ENCODE data around the gene DMWD.

Gene DMWD

DNA sequence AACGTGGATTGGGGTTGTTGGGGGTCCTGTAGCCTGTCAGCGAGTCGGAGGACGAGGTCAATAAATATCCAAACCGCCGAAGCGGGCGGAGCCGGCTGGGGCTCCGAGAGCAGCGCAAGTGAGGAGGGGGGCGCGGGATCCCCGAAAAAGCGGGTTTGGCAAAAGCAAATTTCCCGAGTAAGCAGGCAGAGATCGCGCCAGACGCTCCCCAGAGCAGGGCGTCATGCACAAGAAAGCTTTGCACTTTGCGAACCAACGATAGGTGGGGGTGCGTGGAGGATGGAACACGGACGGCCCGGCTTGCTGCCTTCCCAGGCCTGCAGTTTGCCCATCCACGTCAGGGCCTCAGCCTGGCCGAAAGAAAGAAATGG, 22.8 kb downstream of the DMWD start:
- DNase-seq (ENCODE audit: insufficient read length, low spot score), result no peak
- FAIRE-seq, result no peak
- TF ChIP-seq, protein P1, sequence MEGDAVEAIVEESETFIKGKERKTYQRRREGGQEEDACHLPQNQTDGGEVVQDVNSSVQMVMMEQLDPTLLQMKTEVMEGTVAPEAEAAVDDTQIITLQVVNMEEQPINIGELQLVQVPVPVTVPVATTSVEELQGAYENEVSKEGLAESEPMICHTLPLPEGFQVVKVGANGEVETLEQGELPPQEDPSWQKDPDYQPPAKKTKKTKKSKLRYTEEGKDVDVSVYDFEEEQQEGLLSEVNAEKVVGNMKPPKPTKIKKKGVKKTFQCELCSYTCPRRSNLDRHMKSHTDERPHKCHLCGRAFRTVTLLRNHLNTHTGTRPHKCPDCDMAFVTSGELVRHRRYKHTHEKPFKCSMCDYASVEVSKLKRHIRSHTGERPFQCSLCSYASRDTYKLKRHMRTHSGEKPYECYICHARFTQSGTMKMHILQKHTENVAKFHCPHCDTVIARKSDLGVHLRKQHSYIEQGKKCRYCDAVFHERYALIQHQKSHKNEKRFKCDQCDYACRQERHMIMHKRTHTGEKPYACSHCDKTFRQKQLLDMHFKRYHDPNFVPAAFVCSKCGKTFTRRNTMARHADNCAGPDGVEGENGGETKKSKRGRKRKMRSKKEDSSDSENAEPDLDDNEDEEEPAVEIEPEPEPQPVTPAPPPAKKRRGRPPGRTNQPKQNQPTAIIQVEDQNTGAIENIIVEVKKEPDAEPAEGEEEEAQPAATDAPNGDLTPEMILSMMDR (IDR thresholded peaks at IDR 0.05; ENCODE audit: insufficient read depth, missing control alignments), result no peak

DNA sequence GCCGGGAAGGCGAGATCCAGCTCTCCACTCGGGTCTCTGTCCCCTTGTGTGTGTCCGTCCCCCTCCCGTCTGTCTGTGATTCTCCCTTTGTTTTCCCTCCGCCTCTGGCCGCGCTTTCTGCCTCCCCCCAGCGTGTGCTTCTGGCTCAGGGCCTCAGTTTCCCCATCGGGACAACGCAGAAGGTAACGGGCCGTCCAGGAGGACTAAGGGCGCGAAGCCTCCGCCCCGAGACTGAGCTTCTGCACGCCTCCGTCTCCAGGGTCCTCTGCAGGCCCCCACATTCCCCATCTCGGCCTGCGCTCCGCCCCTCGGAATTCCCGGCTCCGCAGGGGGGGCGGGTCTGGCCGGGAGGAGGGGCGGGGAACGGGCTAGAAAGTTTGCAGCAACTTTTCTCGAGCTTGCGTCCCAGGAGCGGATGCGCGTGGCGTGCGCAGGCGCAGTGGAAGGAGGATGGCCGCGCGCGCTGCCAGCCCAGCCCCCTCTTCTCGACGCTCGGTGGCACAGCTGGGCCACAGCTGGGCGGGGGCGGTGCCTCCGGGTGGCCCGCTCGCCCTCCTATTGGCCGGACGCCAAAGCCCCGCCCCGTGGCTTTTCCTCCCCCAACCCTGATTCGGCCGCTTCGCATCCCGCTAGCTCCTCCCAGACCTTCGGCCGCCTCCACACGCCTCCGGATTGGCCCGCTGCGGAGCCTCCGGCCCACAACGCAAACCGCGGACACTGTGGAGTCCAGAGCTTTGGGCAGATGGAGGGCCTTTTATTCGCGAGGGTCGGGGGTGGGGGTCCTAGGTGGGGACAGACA, 23.5 kb downstream of the DMWD start, which contains the start of gene SIX5:
SIX5 (minus strand) TSS at position 269 of the 799 bp plus-strand sequence. CDS start 408 bp downstream, outside the sequence.
- DNase-seq (ENCODE audit: insufficient read length, low spot score) (peak; percentile 93), FAIRE-seq (no peak)
- TF ChIP-seq, protein P1 (IDR thresholded peaks at IDR 0.05; ENCODE audit: insufficient read depth, missing control alignments), result no peak

DNA sequence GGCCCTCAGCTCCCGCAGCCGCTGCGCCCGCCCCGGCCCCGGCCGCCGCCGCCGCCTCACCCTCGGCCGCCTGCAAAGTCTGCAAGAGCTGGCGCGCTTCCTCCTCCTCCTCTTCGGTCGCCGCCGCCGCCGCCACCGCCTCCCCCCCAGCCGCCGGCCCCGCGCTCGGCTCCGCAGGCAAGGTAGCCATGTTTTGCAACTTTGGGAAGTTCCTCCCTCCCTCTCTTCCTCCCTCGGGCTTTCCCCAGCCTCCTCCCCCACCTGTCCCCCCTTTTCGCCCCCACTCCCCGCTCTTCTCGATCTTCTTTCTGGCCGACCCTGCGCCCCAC, 24.0 kb downstream of the DMWD start:
- FAIRE-seq (no peak), DNase-seq (ENCODE audit: insufficient read length, low spot score) (no peak)
- TF ChIP-seq, protein P1 (IDR thresholded peaks at IDR 0.05; ENCODE audit: insufficient read depth, missing control alignments), result no peak

DNA sequence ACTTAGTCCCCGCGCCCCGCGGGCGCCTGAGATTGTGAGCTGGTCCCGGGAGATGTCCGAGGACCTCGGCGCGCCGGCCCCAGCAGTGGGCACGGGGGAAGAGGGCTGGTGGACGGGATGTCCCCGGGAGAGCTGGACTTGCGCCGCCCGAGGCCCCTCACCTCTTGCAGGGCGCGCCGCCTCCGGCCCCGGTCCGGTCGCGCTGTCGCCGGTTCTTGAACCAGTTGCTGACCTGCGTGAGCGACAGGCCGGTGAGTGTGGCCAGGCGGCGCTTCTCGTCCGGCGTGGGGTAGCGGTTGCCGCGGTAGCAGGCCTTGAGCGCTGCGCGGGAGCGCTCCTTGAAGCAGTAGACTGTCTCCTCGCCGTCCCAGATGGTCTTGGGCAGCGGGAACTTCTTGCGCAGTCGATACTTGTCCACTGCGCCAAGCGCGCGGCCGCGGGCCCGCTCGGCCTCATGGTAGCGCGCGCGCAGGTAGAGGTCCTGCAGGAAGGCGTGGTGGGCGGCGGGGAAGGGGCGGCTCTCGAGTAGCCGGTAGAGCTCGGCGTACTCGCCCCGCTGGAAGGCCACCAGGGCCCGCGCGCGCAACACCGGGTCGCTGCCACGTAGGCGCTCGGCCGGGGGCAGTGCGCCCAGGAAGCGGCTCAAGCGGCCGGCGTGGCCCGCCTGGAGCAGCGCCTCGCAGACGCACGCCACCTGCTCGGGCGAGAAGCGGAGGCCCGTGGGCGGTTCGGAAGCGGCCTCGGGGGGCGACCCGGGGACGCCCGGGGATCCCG, 24.6 kb downstream of the DMWD start:
- no peak for DNase-seq (ENCODE audit: insufficient read length, low spot score)
- FAIRE-seq, result no peak
- TF ChIP-seq, protein P1 (IDR thresholded peaks at IDR 0.05; ENCODE audit: insufficient read depth, missing control alignments), result no peak

DNA sequence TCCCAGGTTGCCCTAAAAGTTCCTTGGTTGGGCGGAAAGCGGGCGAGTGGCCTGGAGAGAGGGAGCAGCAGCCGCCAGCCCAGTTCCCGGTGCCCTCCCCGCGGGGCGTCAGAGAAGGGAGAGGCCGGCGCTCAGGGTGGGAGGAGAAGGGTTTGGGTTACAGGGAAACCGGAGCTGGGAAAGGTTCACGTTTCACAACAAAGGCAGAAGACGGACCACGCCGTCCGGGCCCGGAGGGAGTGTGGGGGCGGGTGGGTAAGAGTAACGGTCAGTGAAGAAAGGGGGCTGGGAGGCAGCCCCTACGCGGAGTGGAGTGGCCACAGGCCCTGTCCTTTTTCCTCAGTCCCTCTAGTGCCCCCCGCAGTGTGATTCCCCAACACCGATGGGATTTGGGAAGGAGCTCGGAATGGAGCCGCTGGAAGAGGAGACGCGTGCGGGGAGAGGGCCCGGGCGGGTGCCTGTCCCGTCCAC, 25.2 kb downstream of the DMWD start:
- FAIRE-seq (no peak), DNase-seq (ENCODE audit: insufficient read length, low spot score) (no peak)
- TF ChIP-seq, protein P1 (IDR thresholded peaks at IDR 0.05; ENCODE audit: insufficient read depth, missing control alignments), result no peak

DNA sequence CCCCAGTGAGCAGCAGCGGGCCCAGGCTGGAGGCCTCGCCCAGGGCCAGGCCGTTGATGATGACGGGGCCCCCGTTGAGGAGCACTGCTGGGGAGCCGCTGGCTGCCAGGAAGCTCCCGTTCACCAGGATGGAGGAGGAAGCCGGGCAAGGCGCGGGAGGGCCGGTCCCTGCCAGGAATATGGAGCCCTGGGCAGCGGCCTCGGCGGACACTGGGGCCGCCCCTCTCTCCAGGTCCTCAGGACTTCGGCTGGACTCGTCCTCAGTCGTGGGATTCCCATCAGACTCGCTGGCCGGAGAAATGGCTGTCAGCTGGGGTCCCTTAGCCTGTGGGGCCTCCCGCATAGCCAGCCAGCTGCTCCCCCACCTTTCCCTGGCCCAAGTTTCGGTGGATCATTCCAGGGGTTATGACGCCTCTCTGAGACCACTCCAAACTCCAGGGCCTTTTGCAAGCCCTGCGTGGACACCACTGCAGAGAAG, 25.7 kb downstream of the DMWD start:
- TF ChIP-seq, protein P1 (IDR thresholded peaks at IDR 0.05; ENCODE audit: insufficient read depth, missing control alignments), result no peak
- DNase-seq (ENCODE audit: insufficient read length, low spot score) (no peak), FAIRE-seq (no peak)

All from D721Med (cell line).